Liver (tissue), 9 donors: ENCODE measurements around the gene PCDHGA7. TPM values are rescaled to one million over a fixed set of nuclear protein-coding genes. Genes with fewer than 3 reads are reported as not detected.
"Not testable (repeated sequence)": the region's sequence is repeated elsewhere in the genome, so short reads cannot be mapped to it uniquely, and the experiment has no call there.

Experiments
- DNase-seq: peaks from one replicate; pipeline ENCODE4 v3.0.0-alpha.2; 2017; ENCODE audit warnings: low spot score
- H3K27ac ChIP-seq, 2 donors: one replicate each; pipeline ENCODE4 v1.7.0; 2013; ENCODE audit warnings: inconsistent platforms in 2 of 2, low read length in 2 of 2, control low read depth in 1 of 2, low read depth in 1 of 2, mild to moderate bottlenecking in 1 of 2
- H3K27me3 ChIP-seq, 4 donors: one replicate each; pipeline versions ENCODE4 v1.6.1 to v1.7.0; 2013; ENCODE audit warnings: low read length in 3 of 4, inconsistent platforms in 1 of 4, mild to moderate bottlenecking in 1 of 4, moderate library complexity in 1 of 4; ENCODE audit not compliant: control insufficient read depth in 4 of 4, insufficient read depth in 4 of 4
- H3K36me3 ChIP-seq, 4 donors: one replicate each; pipeline versions ENCODE4 v1.6.1 to v1.7.0; 2013; ENCODE audit warnings: low read length in 3 of 4, mild to moderate bottlenecking in 3 of 4, low read depth in 1 of 4, moderate library complexity in 1 of 4; ENCODE audit not compliant: control insufficient read depth in 4 of 4, insufficient read depth in 3 of 4
- H3K4me1 ChIP-seq, 4 donors: one replicate each; pipeline versions ENCODE4 v1.6.1 to v1.7.0; 2013; ENCODE audit warnings: low read length in 3 of 4, mild to moderate bottlenecking in 3 of 4, moderate library complexity in 1 of 4; ENCODE audit not compliant: control insufficient read depth in 4 of 4, insufficient read depth in 4 of 4
- H3K4me3 ChIP-seq, 3 donors: one replicate each; pipeline versions ENCODE4 v1.6.1 to v1.7.0; 2013; ENCODE audit warnings: low read length in 3 of 3, control low read depth in 1 of 3, low read depth in 1 of 3, mild to moderate bottlenecking in 1 of 3
- H3K9ac ChIP-seq, 2 donors: one replicate each; pipeline ENCODE4 v1.7.0; 2013; ENCODE audit warnings: low read length in 2 of 2, mild to moderate bottlenecking in 2 of 2, moderate library complexity in 2 of 2, control low read depth in 1 of 2, low read depth in 1 of 2
- H3K9me3 ChIP-seq, 4 donors: one replicate each; pipeline versions ENCODE4 v1.6.1 to v1.7.0; 2013; ENCODE audit warnings: low read length in 3 of 4; ENCODE audit not compliant: control insufficient read depth in 4 of 4
- EGR1 ChIP-seq, 2 donors: IDR thresholded peaks; 2 replicates each; pipeline ENCODE4 v1.6.1; 2016 to 2018; ENCODE audit warnings: antibody characterized with exemption in 2 of 2, low read depth in 2 of 2
- FOXA1 ChIP-seq: IDR thresholded peaks from 2 replicates; pipeline ENCODE4 v1.6.1; 2016; ENCODE audit warnings: antibody characterized with exemption
- HNF4A ChIP-seq, 2 donors: conservative IDR thresholded peaks; 2 replicates each; pipeline ENCODE4 v1.6.1; 2016; ENCODE audit warnings: antibody characterized with exemption in 2 of 2, mild to moderate bottlenecking in 2 of 2
- HNF4G ChIP-seq: IDR thresholded peaks from 2 replicates; pipeline ENCODE4 v1.6.1; 2016; ENCODE audit warnings: antibody characterized with exemption
- MAX ChIP-seq: IDR thresholded peaks from 2 replicates; pipeline ENCODE4 v1.6.1; 2016; ENCODE audit warnings: antibody characterized with exemption
- NR2F2 ChIP-seq: IDR thresholded peaks from 2 replicates; pipeline ENCODE4 v1.6.1; 2016; ENCODE audit warnings: antibody characterized with exemption
- REST ChIP-seq: IDR thresholded peaks from 2 replicates; pipeline ENCODE4 v1.6.1; 2016; ENCODE audit warnings: antibody characterized with exemption, mild to moderate bottlenecking
- SP1 ChIP-seq: IDR thresholded peaks from 2 replicates; pipeline ENCODE4 v1.6.1; 2018; ENCODE audit warnings: antibody characterized with exemption, mild to moderate bottlenecking
- WGBS: extraction: QIAGEN DNeasy Blood & Tissue Kit; methylation state at CpG from one replicate; pipeline ENCODE4 v1.1.7; 2013; 5-methylcytosine and 5-hydroxymethylcytosine counted together
- polyA plus RNA-seq, 2 donors: library from polyadenylated mRNA; stranded (reverse) in 1 of 2; unstranded in 1 of 2; fragments of 200-250 nt in 1 of 2; fragments of >200 nt in 1 of 2; fragmentation: Nextera tagmentation in 1 of 2; extraction: Ambion mirVana in 1 of 2; gene quantifications; one replicate each; pipeline versions ENCODE4 v1.2.1 to v1.2.3, GENCODE V29; 2013 to 2015
- total RNA-seq, 2 donors: library from RNA; depleted of rRNA; stranded (reverse); fragments of >200 nt; gene quantifications; one replicate each; pipeline ENCODE4 v1.2.3, GENCODE V29; 2014
- TF ChIP-seq, protein P1 (sequence below): IDR thresholded peaks from 2 replicates; pipeline ENCODE4 v1.6.1; 2016; ENCODE audit warnings: antibody characterized with exemption
- donor health status: healthy.
- donor health status: healthy.
- donor health status: healthy.
- donor health status: healthy.
- donor health status: healthy.

PCDHGA7 gene
- total and polyA plus RNA-seq, 4 donors, result 0.19 to 0.67 (median 0.21) TPM

- Histone ChIP-seq H3K9me3 (peaks cover 26 to 74% (median 34%) of the 10 kb centered on the region in 4 donors), H3K9ac (no peak overlapping the region), H3K27ac (no peak overlapping the region), H3K4me1 (no peaks in the 10 kb centered on the region), H3K27me3 (peaks cover 0 to 11% (median 4%) of the 10 kb centered on the region in 4 donors), H3K4me3 (peak overlapping the region in 2 of 3 donors; percentile 18 to 36), H3K36me3 (peaks cover 0 to 2% (median 0%) of the 10 kb centered on the region in 4 donors)
- no peak for TF ChIP-seq REST
- TF ChIP-seq HNF4A (conservative IDR thresholded peaks at IDR 0.05), result no peak
- no peak for TF ChIP-seq NR2F2
- no peak for TF ChIP-seq MAX
- TF ChIP-seq, protein P1, sequence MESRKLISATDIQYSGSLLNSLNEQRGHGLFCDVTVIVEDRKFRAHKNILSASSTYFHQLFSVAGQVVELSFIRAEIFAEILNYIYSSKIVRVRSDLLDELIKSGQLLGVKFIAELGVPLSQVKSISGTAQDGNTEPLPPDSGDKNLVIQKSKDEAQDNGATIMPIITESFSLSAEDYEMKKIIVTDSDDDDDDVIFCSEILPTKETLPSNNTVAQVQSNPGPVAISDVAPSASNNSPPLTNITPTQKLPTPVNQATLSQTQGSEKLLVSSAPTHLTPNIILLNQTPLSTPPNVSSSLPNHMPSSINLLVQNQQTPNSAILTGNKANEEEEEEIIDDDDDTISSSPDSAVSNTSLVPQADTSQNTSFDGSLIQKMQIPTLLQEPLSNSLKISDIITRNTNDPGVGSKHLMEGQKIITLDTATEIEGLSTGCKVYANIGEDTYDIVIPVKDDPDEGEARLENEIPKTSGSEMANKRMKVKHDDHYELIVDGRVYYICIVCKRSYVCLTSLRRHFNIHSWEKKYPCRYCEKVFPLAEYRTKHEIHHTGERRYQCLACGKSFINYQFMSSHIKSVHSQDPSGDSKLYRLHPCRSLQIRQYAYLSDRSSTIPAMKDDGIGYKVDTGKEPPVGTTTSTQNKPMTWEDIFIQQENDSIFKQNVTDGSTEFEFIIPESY, result no peak
- TF ChIP-seq SP1, result no peak
- TF ChIP-seq FOXA1, result no peak
- no peak for TF ChIP-seq EGR1 (IDR thresholded peaks at IDR 0.05; ENCODE audit: low read depth in 2 of 2)
- no peak for TF ChIP-seq HNF4G
- DNase-seq, result no peak
- WGBS, result 28% methylated on average over 20 of the region's 20 CpGs
These were observed 37.2 kb upstream of the PCDHGA7 start for GRCh38 chr5:141345327-141345726.

- H3K36me3 ChIP-seq, H3K27ac ChIP-seq, H3K4me3 ChIP-seq, H3K4me1 ChIP-seq, H3K9ac ChIP-seq, DNase-seq: not testable (repeated sequence)
- peaks cover 0 to 11% (median 3%) of the 10 kb centered on the region in 4 donors for H3K27me3 ChIP-seq
- H3K9me3 ChIP-seq, result peaks cover 25 to 78% (median 37%) of the 10 kb centered on the region in 4 donors
- WGBS, result 40% methylated on average over 27 of the region's 35 CpGs
These were observed 36.5 kb upstream of the PCDHGA7 start for GRCh38 chr5:141346017-141346416.

DNA sequence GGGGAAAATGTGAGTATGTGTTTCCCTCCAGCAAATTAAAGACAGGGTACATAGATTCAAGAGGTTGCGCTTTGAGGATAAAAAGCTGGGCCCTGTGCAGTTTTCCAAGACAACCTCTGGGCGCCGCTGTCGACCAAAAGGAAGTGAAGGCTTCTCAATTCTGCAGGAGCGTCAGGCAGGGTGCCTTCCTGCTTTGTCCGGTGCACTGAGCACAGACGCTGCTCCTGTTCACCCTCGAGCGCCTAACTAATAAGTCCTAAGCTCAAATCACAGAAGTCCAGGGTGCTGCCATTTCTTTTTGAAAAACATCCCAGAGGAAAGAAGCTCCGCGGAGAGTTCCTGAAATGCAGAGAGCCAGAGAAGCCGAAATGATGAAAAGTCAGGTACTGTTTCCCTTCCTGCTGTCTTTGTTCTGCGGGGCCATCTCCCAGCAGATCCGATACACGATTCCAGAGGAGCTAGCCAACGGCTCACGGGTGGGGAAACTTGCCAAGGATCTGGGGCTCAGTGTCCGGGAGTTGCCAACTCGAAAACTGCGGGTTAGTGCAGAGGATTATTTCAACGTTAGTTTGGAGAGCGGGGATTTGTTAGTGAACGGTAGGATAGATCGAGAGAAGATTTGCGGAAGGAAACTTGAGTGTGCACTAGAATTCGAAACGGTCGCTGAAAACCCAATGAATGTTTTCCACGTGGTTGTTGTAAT is 32.5 kb upstream of the PCDHGA7 start, which contains the start of gene PCDHGB1:
TSS of gene PCDHGB1 (plus strand) at position 183 of the 703 bp plus-strand sequence. CDS start at position 345, 162 bp downstream.
- Histone ChIP-seq H3K9me3 (peaks cover 25 to 60% (median 42%) of the 10 kb centered on the region in 4 donors), H3K9ac (no peak within 1 kb of the TSS), H3K27ac (no peak within 1 kb of the TSS), H3K4me3 (peak within 1 kb of the TSS in 2 of 3 donors; percentile 20 to 41), H3K4me1 (no peaks in the 10 kb centered on the region), H3K27me3 (peaks cover 0 to 3% (median 1%) of the 10 kb centered on the region in 4 donors), H3K36me3 (peaks cover 0 to 3% (median 0%) of the 10 kb centered on the region in 4 donors)
- WGBS, result 23% methylated on average over 29 of the region's 29 CpGs
- no peak for DNase-seq
- TF ChIP-seq, protein P1, result no peak
